Mesothelial cell of epicardium (in vitro differentiated cells): Measurements from ENCODE around the gene THADA. TPM values are rescaled to one million over a fixed set of nuclear protein-coding genes. Genes with fewer than 3 reads are reported as not detected.

Source experiments
- DNase-seq, 2 experiments: peaks; one replicate each; pipeline ENCODE4 v3.0.0; 2021; ENCODE audit warnings: low spot score in 2 of 2; ENCODE audit not compliant: unreplicated experiment in 2 of 2
- H3K27ac Mint-ChIP-seq: 2 replicates; pipeline ENCODE4 v1.8.0; 2021; ENCODE audit warnings: mixed read lengths
- H3K27me3 Mint-ChIP-seq: 2 replicates; pipeline ENCODE4 v1.8.0; 2021; ENCODE audit warnings: low read depth, mixed read lengths
- H3K36me3 Mint-ChIP-seq: 2 replicates; pipeline ENCODE4 v1.8.0; 2021; ENCODE audit warnings: mixed read lengths
- H3K4me1 Mint-ChIP-seq: 2 replicates; pipeline ENCODE4 v1.8.0; 2021; ENCODE audit warnings: mixed read lengths
- H3K4me3 Mint-ChIP-seq: 2 replicates; pipeline ENCODE4 v1.8.0; 2021; ENCODE audit warnings: mild to moderate bottlenecking, moderate library complexity, mixed read lengths
- H3K9me3 Mint-ChIP-seq: 2 replicates; pipeline ENCODE4 v1.8.0; 2021; ENCODE audit warnings: mixed read lengths
- CTCF ChIP-seq: fragments of 200-600 bp; sonication (generic); IDR thresholded peaks from one replicate; pipeline ENCODE4 v1.5.0; 2021; ENCODE audit warnings: antibody characterized with exemption; ENCODE audit not compliant: unreplicated experiment
- total RNA-seq: library from RNA; stranded (reverse); gene quantifications from 3 replicates; pipeline ENCODE4 v1.2.1, GENCODE V29; 2021

THADA gene
- total RNA-seq, 1 donor from 2014 or later = 33.6 TPM

- Mint-ChIP-seq H3K4me1 (no peaks in the 10 kb centered on the region), H3K27me3 (no peaks in the 10 kb centered on the region), H3K27ac (no peak overlapping the region), H3K36me3 (peaks cover 29% of the 10 kb centered on the region), H3K9me3 (no peaks in the 10 kb centered on the region), H3K4me3 (no peak overlapping the region)
- TF ChIP-seq CTCF = no peak
- no peak for DNase-seq
Observed at GRCh38 chr2:43569921-43570320, 25.9 kb downstream of the THADA start.

GRCh38 chr2:43568228-43568627, 27.6 kb downstream of the THADA start:
- no peaks in the 10 kb centered on the region for H3K4me1 Mint-ChIP-seq
- H3K36me3 Mint-ChIP-seq = peaks cover 32% of the 10 kb centered on the region
- DNase-seq = no peak
- TF ChIP-seq CTCF = no peak
- H3K4me3 Mint-ChIP-seq = no peak overlapping the region
- H3K27me3 Mint-ChIP-seq = no peaks in the 10 kb centered on the region
- no peak overlapping the region for H3K27ac Mint-ChIP-seq
- H3K9me3 Mint-ChIP-seq = no peaks in the 10 kb centered on the region

GRCh38 chr2:43566461-43566729, 29.4 kb downstream of the THADA start:
- Mint-ChIP-seq H3K27ac (no peak overlapping the region), H3K9me3 (no peaks in the 10 kb centered on the region), H3K36me3 (peaks cover 35% of the 10 kb centered on the region), H3K4me1 (no peaks in the 10 kb centered on the region), H3K4me3 (no peak overlapping the region), H3K27me3 (no peaks in the 10 kb centered on the region)
- no peak for DNase-seq
- no peak for TF ChIP-seq CTCF

- peaks cover 33% of the 10 kb centered on the region for H3K36me3 Mint-ChIP-seq
- no peak overlapping the region for H3K4me3 Mint-ChIP-seq
- no peaks in the 10 kb centered on the region for H3K9me3 Mint-ChIP-seq
- no peaks in the 10 kb centered on the region for H3K27me3 Mint-ChIP-seq
- peaks cover 5% of the 10 kb centered on the region for H3K4me1 Mint-ChIP-seq
- no peak for DNase-seq
- H3K27ac Mint-ChIP-seq = no peak overlapping the region
- TF ChIP-seq CTCF = no peak
Observed at GRCh38 chr2:43563679-43564078, 32.2 kb downstream of the THADA start.

- H3K9me3 Mint-ChIP-seq = no peaks in the 10 kb centered on the region
- no peak for TF ChIP-seq CTCF
- no peak overlapping the region for H3K4me3 Mint-ChIP-seq
- H3K4me1 Mint-ChIP-seq = peaks cover 5% of the 10 kb centered on the region
- H3K36me3 Mint-ChIP-seq = peaks cover 32% of the 10 kb centered on the region
- no peak overlapping the region for H3K27ac Mint-ChIP-seq
- no peaks in the 10 kb centered on the region for H3K27me3 Mint-ChIP-seq
- DNase-seq = no peak
Observed at GRCh38 chr2:43560231-43560547, 35.6 kb downstream of the THADA start.

- H3K36me3 Mint-ChIP-seq = peaks cover 32% of the 10 kb centered on the region
- H3K27me3 Mint-ChIP-seq = no peaks in the 10 kb centered on the region
- no peaks in the 10 kb centered on the region for H3K9me3 Mint-ChIP-seq
- no peak overlapping the region for H3K4me3 Mint-ChIP-seq
- no peak for DNase-seq
- TF ChIP-seq CTCF = no peak
- peak overlapping the region; percentile 44 for H3K27ac Mint-ChIP-seq
- H3K4me1 Mint-ChIP-seq = peaks cover 5% of the 10 kb centered on the region
Observed at GRCh38 chr2:43559391-43560230, 36.2 kb downstream of the THADA start.
